Measurements from ENCODE around the gene RFX3. TPM values are rescaled to one million over a fixed set of nuclear protein-coding genes. Genes with fewer than 3 reads are reported as not detected.

RFX3 gene
- total RNA-seq, 2 donors from 2014 or later = 27.5 to 28.2 TPM

DNA sequence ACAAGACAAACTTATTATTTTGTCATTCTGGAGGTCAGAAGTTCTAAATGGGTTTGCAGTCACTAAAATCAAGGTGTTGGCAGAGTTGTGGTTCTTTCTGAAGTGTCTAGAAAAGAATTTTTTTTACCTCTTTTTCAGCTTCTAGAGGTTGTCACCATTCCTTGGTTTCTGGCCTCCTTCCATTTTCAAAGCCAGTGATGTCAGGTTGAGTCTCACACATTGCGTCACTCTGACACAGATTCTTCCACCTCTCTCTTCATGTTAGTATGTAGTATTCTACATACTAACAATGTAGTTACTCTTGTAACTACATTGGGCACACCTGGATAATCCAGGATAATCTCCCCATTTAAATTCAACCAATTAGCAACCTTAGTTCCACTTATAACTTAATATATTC, 290.3 kb downstream of the RFX3 start:
- Histone ChIP-seq H3K27ac (ENCODE audit: low read depth, low read length) (no peak overlapping the region), H3K27me3 (ENCODE audit: control insufficient read depth, insufficient read depth, low read length, poor library complexity, severe bottlenecking) (no peaks in the 10 kb centered on the region), H3K36me3 (ENCODE audit: control insufficient read depth, insufficient read depth, low read length) (no peaks in the 10 kb centered on the region), H3K9me3 (ENCODE audit: control insufficient read depth, low read length) (no peaks in the 10 kb centered on the region), H3K4me1 (ENCODE audit: control insufficient read depth, insufficient read depth, low read length) (no peaks in the 10 kb centered on the region), H3K9ac (ENCODE audit: extremely low read depth, low read length, poor library complexity, severe bottlenecking) (no peak overlapping the region), H3K4me3 (ENCODE audit: low read length) (no peak overlapping the region)
- Mint-ChIP-seq H3K36me3 (ENCODE audit: low read depth) (peaks cover 2% of the 10 kb centered on the region), H3K27me3 (ENCODE audit: insufficient read depth) (no peaks in the 10 kb centered on the region), H3K9me3 (no peaks in the 10 kb centered on the region), H3K4me3 (no peak overlapping the region), H3K27ac (no peak overlapping the region), H3K4me1 (no peaks in the 10 kb centered on the region)
- WGBS, 2 experiments (ENCODE audit: insufficient coverage in 1 of 2, insufficient read length in 1 of 2) = 100% methylated on average over 1 of the region's 1 CpG; no CpG with 5 or more reads in 1 of the 2 experiments
- TF ChIP-seq, protein P1, sequence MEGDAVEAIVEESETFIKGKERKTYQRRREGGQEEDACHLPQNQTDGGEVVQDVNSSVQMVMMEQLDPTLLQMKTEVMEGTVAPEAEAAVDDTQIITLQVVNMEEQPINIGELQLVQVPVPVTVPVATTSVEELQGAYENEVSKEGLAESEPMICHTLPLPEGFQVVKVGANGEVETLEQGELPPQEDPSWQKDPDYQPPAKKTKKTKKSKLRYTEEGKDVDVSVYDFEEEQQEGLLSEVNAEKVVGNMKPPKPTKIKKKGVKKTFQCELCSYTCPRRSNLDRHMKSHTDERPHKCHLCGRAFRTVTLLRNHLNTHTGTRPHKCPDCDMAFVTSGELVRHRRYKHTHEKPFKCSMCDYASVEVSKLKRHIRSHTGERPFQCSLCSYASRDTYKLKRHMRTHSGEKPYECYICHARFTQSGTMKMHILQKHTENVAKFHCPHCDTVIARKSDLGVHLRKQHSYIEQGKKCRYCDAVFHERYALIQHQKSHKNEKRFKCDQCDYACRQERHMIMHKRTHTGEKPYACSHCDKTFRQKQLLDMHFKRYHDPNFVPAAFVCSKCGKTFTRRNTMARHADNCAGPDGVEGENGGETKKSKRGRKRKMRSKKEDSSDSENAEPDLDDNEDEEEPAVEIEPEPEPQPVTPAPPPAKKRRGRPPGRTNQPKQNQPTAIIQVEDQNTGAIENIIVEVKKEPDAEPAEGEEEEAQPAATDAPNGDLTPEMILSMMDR (conservative IDR thresholded peaks at IDR 0.05) = no peak
- DNase-seq = no peak

DNA sequence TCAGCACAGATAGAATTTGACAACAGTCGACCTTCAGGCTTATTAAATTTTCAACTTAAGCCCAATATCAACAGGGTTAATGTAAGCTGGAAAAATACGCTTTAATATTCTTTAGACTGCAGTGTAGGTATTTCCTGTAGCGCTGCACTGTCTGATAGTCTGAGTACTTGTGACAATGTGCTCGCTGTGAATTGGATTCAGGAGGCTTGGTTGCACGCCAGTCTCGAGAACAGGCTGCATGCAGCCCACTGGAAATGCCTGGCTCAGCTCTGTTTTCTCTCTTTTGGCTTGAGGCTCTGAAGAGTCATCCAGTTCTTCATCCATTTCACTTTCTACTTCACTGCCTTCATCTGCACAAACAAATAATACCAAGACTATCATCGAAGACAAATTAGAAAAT, 300.9 kb downstream of the RFX3 start:
- Histone ChIP-seq H3K9me3 (ENCODE audit: control insufficient read depth, low read length) (no peaks in the 10 kb centered on the region), H3K4me3 (ENCODE audit: low read length) (no peak overlapping the region), H3K36me3 (ENCODE audit: control insufficient read depth, insufficient read depth, low read length) (no peaks in the 10 kb centered on the region), H3K27ac (ENCODE audit: low read depth, low read length) (no peak overlapping the region), H3K9ac (ENCODE audit: extremely low read depth, low read length, poor library complexity, severe bottlenecking) (no peak overlapping the region), H3K4me1 (ENCODE audit: control insufficient read depth, insufficient read depth, low read length) (no peaks in the 10 kb centered on the region), H3K27me3 (ENCODE audit: control insufficient read depth, insufficient read depth, low read length, poor library complexity, severe bottlenecking) (no peaks in the 10 kb centered on the region)
- Mint-ChIP-seq H3K36me3 (ENCODE audit: low read depth) (peaks cover 9% of the 10 kb centered on the region), H3K4me3 (no peak overlapping the region), H3K4me1 (no peaks in the 10 kb centered on the region), H3K27ac (no peak overlapping the region), H3K27me3 (ENCODE audit: insufficient read depth) (no peaks in the 10 kb centered on the region), H3K9me3 (no peaks in the 10 kb centered on the region)
- no peak for DNase-seq
- TF ChIP-seq, protein P1 (conservative IDR thresholded peaks at IDR 0.05) = no peak
- 94 to 95% methylated on average over 5 to 7 of the region's 7 CpGs for WGBS, 2 experiments (ENCODE audit: insufficient coverage in 1 of 2, insufficient read length in 1 of 2)

DNA sequence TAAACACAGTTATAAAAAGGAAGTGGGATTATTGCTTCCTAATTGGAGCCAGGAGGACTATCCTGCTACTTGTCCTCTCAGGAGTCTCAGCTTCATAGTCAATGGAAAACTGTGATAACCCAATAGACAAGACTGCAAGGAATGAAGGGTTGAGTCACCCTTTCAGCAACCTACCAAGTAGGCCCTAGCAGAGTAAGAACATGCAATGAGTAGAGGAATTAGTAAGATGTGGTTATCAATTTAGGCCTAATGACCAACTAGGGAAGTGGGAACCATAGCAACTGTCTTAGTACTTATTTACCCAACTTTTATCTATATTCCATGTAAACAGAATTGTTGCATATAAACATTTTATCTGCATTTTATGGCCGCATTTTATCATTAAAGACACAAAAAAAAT, 310.1 kb downstream of the RFX3 start:
- Histone ChIP-seq H3K9me3 (ENCODE audit: control insufficient read depth, low read length) (no peaks in the 10 kb centered on the region), H3K4me1 (ENCODE audit: control insufficient read depth, insufficient read depth, low read length) (no peaks in the 10 kb centered on the region), H3K27me3 (ENCODE audit: control insufficient read depth, insufficient read depth, low read length, poor library complexity, severe bottlenecking) (no peaks in the 10 kb centered on the region), H3K9ac (ENCODE audit: extremely low read depth, low read length, poor library complexity, severe bottlenecking) (no peak overlapping the region), H3K36me3 (ENCODE audit: control insufficient read depth, insufficient read depth, low read length) (no peaks in the 10 kb centered on the region), H3K4me3 (ENCODE audit: low read length) (no peak overlapping the region), H3K27ac (ENCODE audit: low read depth, low read length) (no peak overlapping the region)
- WGBS, 2 experiments (ENCODE audit: insufficient coverage in 1 of 2, insufficient read length in 1 of 2) = 100% methylated on average over 1 of the region's 1 CpG
- TF ChIP-seq, protein P1 (conservative IDR thresholded peaks at IDR 0.05) = no peak
- H3K4me1 Mint-ChIP-seq = peaks cover 5% of the 10 kb centered on the region
- DNase-seq = no peak
- no peaks in the 10 kb centered on the region for H3K9me3 Mint-ChIP-seq
- H3K36me3 Mint-ChIP-seq (ENCODE audit: low read depth) = no peaks in the 10 kb centered on the region
- no peak overlapping the region for H3K27ac Mint-ChIP-seq
- H3K4me3 Mint-ChIP-seq = no peak overlapping the region
- H3K27me3 Mint-ChIP-seq (ENCODE audit: insufficient read depth) = no peaks in the 10 kb centered on the region
